ENCODE results near the gene LTBP4. TPM values are rescaled to one million over a fixed set of nuclear protein-coding genes. Genes with fewer than 3 reads are reported as not detected.

LTBP4 gene
- total and polyA plus RNA-seq, 2 experiments from 2014 or later = 158 to 203 TPM

GRCh38 chr19:40567040-40567749 lies 34.0 kb upstream of the LTBP4 start:
- TF ChIP-seq CTCF (IDR thresholded peaks at IDR 0.05; ENCODE audit: low read depth, low read length) = no peak
- Histone ChIP-seq H3K27ac (no peak overlapping the region), H3K9me3 (ENCODE audit: low read depth) (no peaks in the 10 kb centered on the region), H3K4me3 (peak overlapping the region; percentile 16), H3K36me3 (no peaks in the 10 kb centered on the region), H3K4me1 (ENCODE audit: low read depth) (no peaks in the 10 kb centered on the region), H3K27me3 (peaks cover 75% of the 10 kb centered on the region)
- no peak for DNase-seq (ENCODE audit: low read depth in 1 of 2, low spot score in 1 of 2)

- Histone ChIP-seq H3K4me1 (ENCODE audit: low read depth) (no peaks in the 10 kb centered on the region), H3K27ac (no peak overlapping the region), H3K4me3 (peak overlapping the region; percentile 16), H3K9me3 (ENCODE audit: low read depth) (no peaks in the 10 kb centered on the region), H3K27me3 (peaks cover 73% of the 10 kb centered on the region), H3K36me3 (no peaks in the 10 kb centered on the region)
- no peak for TF ChIP-seq CTCF (IDR thresholded peaks at IDR 0.05; ENCODE audit: low read depth, low read length)
- no peak for DNase-seq (ENCODE audit: low read depth in 1 of 2, low spot score in 1 of 2)
Observed at GRCh38 chr19:40567750-40568494, 33.2 kb upstream of the LTBP4 start.

- peak; percentile 100 for DNase-seq (ENCODE audit: low read depth in 1 of 2, low spot score in 1 of 2)
- Histone ChIP-seq H3K4me3 (peak overlapping the region; percentile 40), H3K36me3 (no peaks in the 10 kb centered on the region), H3K9me3 (ENCODE audit: low read depth) (no peaks in the 10 kb centered on the region), H3K27me3 (peaks cover 48% of the 10 kb centered on the region), H3K4me1 (ENCODE audit: low read depth) (no peaks in the 10 kb centered on the region), H3K27ac (no peak overlapping the region)
- TF ChIP-seq CTCF (IDR thresholded peaks at IDR 0.05; ENCODE audit: low read depth, low read length) = no peak
Observed at GRCh38 chr19:40570313-40571004, 30.7 kb upstream of the LTBP4 start.

GRCh38 chr19:40571005-40571318 lies 30.2 kb upstream of the LTBP4 start:
- H3K4me1 ChIP-seq (ENCODE audit: low read depth) = no peaks in the 10 kb centered on the region
- TF ChIP-seq CTCF (IDR thresholded peaks at IDR 0.05; ENCODE audit: low read depth, low read length) = no peak
- no peak overlapping the region for H3K27ac ChIP-seq
- no peaks in the 10 kb centered on the region for H3K9me3 ChIP-seq (ENCODE audit: low read depth)
- peaks cover 43% of the 10 kb centered on the region for H3K27me3 ChIP-seq
- no peak overlapping the region for H3K4me3 ChIP-seq
- no peaks in the 10 kb centered on the region for H3K36me3 ChIP-seq
- DNase-seq (ENCODE audit: low read depth in 1 of 2, low spot score in 1 of 2) = no peak

GRCh38 chr19:40571831-40572495 lies 29.2 kb upstream of the LTBP4 start:
- no peak overlapping the region for H3K27ac ChIP-seq
- H3K36me3 ChIP-seq = no peaks in the 10 kb centered on the region
- no peaks in the 10 kb centered on the region for H3K9me3 ChIP-seq (ENCODE audit: low read depth)
- H3K4me1 ChIP-seq (ENCODE audit: low read depth) = no peaks in the 10 kb centered on the region
- DNase-seq (ENCODE audit: low read depth in 1 of 2, low spot score in 1 of 2) = no peak
- TF ChIP-seq CTCF (IDR thresholded peaks at IDR 0.05; ENCODE audit: low read depth, low read length) = no peak
- peaks cover 33% of the 10 kb centered on the region for H3K27me3 ChIP-seq
- H3K4me3 ChIP-seq = no peak overlapping the region
